ENCODE measurements around the gene CHRNA4.

Gene CHRNA4

GRCh38 chr20:63356931-63357879 lies 3.9 kb downstream of the CHRNA4 start:
- TF ChIP-seq, protein P1, sequence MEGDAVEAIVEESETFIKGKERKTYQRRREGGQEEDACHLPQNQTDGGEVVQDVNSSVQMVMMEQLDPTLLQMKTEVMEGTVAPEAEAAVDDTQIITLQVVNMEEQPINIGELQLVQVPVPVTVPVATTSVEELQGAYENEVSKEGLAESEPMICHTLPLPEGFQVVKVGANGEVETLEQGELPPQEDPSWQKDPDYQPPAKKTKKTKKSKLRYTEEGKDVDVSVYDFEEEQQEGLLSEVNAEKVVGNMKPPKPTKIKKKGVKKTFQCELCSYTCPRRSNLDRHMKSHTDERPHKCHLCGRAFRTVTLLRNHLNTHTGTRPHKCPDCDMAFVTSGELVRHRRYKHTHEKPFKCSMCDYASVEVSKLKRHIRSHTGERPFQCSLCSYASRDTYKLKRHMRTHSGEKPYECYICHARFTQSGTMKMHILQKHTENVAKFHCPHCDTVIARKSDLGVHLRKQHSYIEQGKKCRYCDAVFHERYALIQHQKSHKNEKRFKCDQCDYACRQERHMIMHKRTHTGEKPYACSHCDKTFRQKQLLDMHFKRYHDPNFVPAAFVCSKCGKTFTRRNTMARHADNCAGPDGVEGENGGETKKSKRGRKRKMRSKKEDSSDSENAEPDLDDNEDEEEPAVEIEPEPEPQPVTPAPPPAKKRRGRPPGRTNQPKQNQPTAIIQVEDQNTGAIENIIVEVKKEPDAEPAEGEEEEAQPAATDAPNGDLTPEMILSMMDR (IDR thresholded peaks at IDR 0.05): no peak
- Histone ChIP-seq H3K9me3 (ENCODE audit: control insufficient read depth, low read length) (no peaks in the 10 kb centered on the region), H3K79me2 (peaks cover 27% of the 10 kb centered on the region), H3K4me2 (ENCODE audit: low read length) (peak overlapping the region; percentile 42), H3K4me1 (peaks cover 42% of the 10 kb centered on the region), H3K27me3 (ENCODE audit: control insufficient read depth, insufficient read depth, low read length) (no peaks in the 10 kb centered on the region), H3K9ac (no peak overlapping the region), H2AFZ (no peak overlapping the region), H3K4me3 (ENCODE audit: low read depth, low read length) (peak overlapping the region; percentile 9), H3K27ac (peak overlapping the region; percentile 92), H3K36me3 (ENCODE audit: control insufficient read depth, insufficient read depth, low read length) (no peaks in the 10 kb centered on the region)

DNA sequence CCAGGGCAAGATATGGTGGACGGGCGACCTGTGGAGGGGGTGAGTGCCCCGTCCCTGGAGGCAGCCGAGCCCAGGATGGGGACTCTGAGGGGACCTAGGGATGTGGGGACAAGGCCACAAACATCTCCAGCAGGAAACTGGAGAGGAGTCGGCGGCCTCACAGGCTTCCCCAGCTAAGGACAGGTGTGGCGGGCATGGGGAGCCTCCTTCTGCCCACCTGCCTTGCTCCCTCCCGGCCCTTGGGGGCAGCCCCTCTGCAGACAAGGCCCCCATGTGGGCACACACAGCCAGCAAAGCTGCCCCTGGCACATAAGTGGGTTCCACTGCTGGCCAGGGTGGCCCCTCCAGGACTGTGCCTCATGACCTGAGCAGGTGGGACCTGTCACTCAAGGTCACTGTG lies 4.6 kb downstream of the CHRNA4 start:
- H3K9me3 ChIP-seq (ENCODE audit: control insufficient read depth, low read length): no peaks in the 10 kb centered on the region
- peak overlapping the region; percentile 92 for H3K27ac ChIP-seq
- H3K4me3 ChIP-seq (ENCODE audit: low read depth, low read length): no peak overlapping the region
- no peak overlapping the region for H3K4me2 ChIP-seq (ENCODE audit: low read length)
- H2AFZ ChIP-seq: no peak overlapping the region
- H3K27me3 ChIP-seq (ENCODE audit: control insufficient read depth, insufficient read depth, low read length): no peaks in the 10 kb centered on the region
- H3K79me2 ChIP-seq: peaks cover 31% of the 10 kb centered on the region
- no peaks in the 10 kb centered on the region for H3K36me3 ChIP-seq (ENCODE audit: control insufficient read depth, insufficient read depth, low read length)
- TF ChIP-seq, protein P1 (IDR thresholded peaks at IDR 0.05): no peak
- no peak overlapping the region for H3K9ac ChIP-seq
- H3K4me1 ChIP-seq: peaks cover 46% of the 10 kb centered on the region

GRCh38 chr20:63355781-63356295 lies 5.3 kb downstream of the CHRNA4 start:
- no peaks in the 10 kb centered on the region for H3K9me3 ChIP-seq (ENCODE audit: control insufficient read depth, low read length)
- no peak overlapping the region for H3K4me3 ChIP-seq (ENCODE audit: low read depth, low read length)
- TF ChIP-seq, protein P1 (IDR thresholded peaks at IDR 0.05): no peak
- no peak overlapping the region for H2AFZ ChIP-seq
- H3K9ac ChIP-seq: no peak overlapping the region
- H3K4me2 ChIP-seq (ENCODE audit: low read length): no peak overlapping the region
- H3K36me3 ChIP-seq (ENCODE audit: control insufficient read depth, insufficient read depth, low read length): no peaks in the 10 kb centered on the region
- no peak overlapping the region for H3K27ac ChIP-seq
- no peaks in the 10 kb centered on the region for H3K27me3 ChIP-seq (ENCODE audit: control insufficient read depth, insufficient read depth, low read length)
- H3K4me1 ChIP-seq: peaks cover 46% of the 10 kb centered on the region
- H3K79me2 ChIP-seq: peaks cover 35% of the 10 kb centered on the region

GRCh38 chr20:63354636-63355350 lies 6.4 kb downstream of the CHRNA4 start:
- TF ChIP-seq, protein P1 (IDR thresholded peaks at IDR 0.05): no peak
- no peak overlapping the region for H2AFZ ChIP-seq
- H3K79me2 ChIP-seq: peaks cover 42% of the 10 kb centered on the region
- no peak overlapping the region for H3K4me2 ChIP-seq (ENCODE audit: low read length)
- no peaks in the 10 kb centered on the region for H3K36me3 ChIP-seq (ENCODE audit: control insufficient read depth, insufficient read depth, low read length)
- H3K4me3 ChIP-seq (ENCODE audit: low read depth, low read length): no peak overlapping the region
- H3K9me3 ChIP-seq (ENCODE audit: control insufficient read depth, low read length): no peaks in the 10 kb centered on the region
- H3K9ac ChIP-seq: no peak overlapping the region
- H3K27me3 ChIP-seq (ENCODE audit: control insufficient read depth, insufficient read depth, low read length): no peaks in the 10 kb centered on the region
- peaks cover 46% of the 10 kb centered on the region for H3K4me1 ChIP-seq
- H3K27ac ChIP-seq: no peak overlapping the region

All from parathyroid adenoma (tissue), 2 donors.